Liver (tissue), 3 donors: ENCODE measurements around the gene GIPR.

Experiments used
- EGR1 ChIP-seq, 2 donors: IDR thresholded peaks; 2 replicates each; pipeline ENCODE4 v1.6.1; 2016 to 2018; ENCODE audit warnings: antibody characterized with exemption in 2 of 2, low read depth in 2 of 2
- FOXA1 ChIP-seq: IDR thresholded peaks from 2 replicates; pipeline ENCODE4 v1.6.1; 2016; ENCODE audit warnings: antibody characterized with exemption
- GABPA ChIP-seq, 2 donors: IDR thresholded peaks in 1 of 2; conservative IDR thresholded peaks in 1 of 2; 2 replicates each; pipeline ENCODE4 v1.6.1; 2016; ENCODE audit warnings: antibody characterized with exemption in 2 of 2, mild to moderate bottlenecking in 1 of 2, moderate library complexity in 1 of 2
- HNF4A ChIP-seq, 2 donors: conservative IDR thresholded peaks; 2 replicates each; pipeline ENCODE4 v1.6.1; 2016; ENCODE audit warnings: antibody characterized with exemption in 2 of 2, mild to moderate bottlenecking in 2 of 2
- RAD21 ChIP-seq, 2 donors: IDR thresholded peaks; 2 replicates each; pipeline ENCODE4 v1.6.1; 2016; ENCODE audit warnings: antibody characterized with exemption in 2 of 2, mild to moderate bottlenecking in 2 of 2
- TF ChIP-seq, protein P1 (sequence below): fragments of 150-350 bp; IDR thresholded peaks from 2 replicates; pipeline ENCODE4 v1.5.1; 2017; ENCODE audit warnings: improper control_type of control experiment, low read depth, low read length; ENCODE audit not compliant: missing input control
- TF ChIP-seq, protein P2 (sequence below): IDR thresholded peaks from 2 replicates; pipeline ENCODE4 v1.6.1; 2016; ENCODE audit warnings: antibody characterized with exemption, mild to moderate bottlenecking
- donor health status: healthy.
- donor health status: healthy.

DNA sequence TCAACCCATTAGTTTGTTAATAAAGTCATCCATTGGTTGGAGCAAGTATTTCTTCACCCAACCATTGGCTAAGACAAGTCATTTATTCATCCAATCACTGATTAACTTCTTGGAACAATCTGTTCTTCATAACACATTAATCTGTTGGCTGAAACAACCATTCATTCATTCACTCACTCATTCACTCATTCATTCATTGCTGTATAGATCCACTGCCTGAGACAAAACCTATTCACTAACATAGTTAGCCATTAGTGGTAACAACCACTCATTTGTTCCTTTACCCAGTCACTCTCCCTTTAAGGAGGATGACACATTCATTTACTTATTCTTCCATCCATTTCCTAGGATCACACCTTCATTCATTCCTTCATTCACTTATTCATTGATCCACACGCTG lies 44.0 kb upstream of the GIPR start:
- TF ChIP-seq, protein P1, sequence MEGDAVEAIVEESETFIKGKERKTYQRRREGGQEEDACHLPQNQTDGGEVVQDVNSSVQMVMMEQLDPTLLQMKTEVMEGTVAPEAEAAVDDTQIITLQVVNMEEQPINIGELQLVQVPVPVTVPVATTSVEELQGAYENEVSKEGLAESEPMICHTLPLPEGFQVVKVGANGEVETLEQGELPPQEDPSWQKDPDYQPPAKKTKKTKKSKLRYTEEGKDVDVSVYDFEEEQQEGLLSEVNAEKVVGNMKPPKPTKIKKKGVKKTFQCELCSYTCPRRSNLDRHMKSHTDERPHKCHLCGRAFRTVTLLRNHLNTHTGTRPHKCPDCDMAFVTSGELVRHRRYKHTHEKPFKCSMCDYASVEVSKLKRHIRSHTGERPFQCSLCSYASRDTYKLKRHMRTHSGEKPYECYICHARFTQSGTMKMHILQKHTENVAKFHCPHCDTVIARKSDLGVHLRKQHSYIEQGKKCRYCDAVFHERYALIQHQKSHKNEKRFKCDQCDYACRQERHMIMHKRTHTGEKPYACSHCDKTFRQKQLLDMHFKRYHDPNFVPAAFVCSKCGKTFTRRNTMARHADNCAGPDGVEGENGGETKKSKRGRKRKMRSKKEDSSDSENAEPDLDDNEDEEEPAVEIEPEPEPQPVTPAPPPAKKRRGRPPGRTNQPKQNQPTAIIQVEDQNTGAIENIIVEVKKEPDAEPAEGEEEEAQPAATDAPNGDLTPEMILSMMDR, result no peak
- TF ChIP-seq RAD21 (IDR thresholded peaks at IDR 0.05) (no peak), HNF4A (conservative IDR thresholded peaks at IDR 0.05) (no peak), FOXA1 (no peak), EGR1 (IDR thresholded peaks at IDR 0.05; ENCODE audit: low read depth in 2 of 2) (no peak), GABPA (IDR thresholded peaks at IDR 0.05 in 1 of 2, conservative IDR thresholded peaks at IDR 0.05 in 1 of 2) (no peak)
- TF ChIP-seq, protein P2, sequence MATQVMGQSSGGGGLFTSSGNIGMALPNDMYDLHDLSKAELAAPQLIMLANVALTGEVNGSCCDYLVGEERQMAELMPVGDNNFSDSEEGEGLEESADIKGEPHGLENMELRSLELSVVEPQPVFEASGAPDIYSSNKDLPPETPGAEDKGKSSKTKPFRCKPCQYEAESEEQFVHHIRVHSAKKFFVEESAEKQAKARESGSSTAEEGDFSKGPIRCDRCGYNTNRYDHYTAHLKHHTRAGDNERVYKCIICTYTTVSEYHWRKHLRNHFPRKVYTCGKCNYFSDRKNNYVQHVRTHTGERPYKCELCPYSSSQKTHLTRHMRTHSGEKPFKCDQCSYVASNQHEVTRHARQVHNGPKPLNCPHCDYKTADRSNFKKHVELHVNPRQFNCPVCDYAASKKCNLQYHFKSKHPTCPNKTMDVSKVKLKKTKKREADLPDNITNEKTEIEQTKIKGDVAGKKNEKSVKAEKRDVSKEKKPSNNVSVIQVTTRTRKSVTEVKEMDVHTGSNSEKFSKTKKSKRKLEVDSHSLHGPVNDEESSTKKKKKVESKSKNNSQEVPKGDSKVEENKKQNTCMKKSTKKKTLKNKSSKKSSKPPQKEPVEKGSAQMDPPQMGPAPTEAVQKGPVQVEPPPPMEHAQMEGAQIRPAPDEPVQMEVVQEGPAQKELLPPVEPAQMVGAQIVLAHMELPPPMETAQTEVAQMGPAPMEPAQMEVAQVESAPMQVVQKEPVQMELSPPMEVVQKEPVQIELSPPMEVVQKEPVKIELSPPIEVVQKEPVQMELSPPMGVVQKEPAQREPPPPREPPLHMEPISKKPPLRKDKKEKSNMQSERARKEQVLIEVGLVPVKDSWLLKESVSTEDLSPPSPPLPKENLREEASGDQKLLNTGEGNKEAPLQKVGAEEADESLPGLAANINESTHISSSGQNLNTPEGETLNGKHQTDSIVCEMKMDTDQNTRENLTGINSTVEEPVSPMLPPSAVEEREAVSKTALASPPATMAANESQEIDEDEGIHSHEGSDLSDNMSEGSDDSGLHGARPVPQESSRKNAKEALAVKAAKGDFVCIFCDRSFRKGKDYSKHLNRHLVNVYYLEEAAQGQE, result no peak
